Activated T-helper 2 cell treated with anti-CD3 and anti-CD28 coated beads, Interferon-gamma antibody, Interleukin-2, Interleukin-4, amounts not matched to agents 10 μg/mL and 5 μg/mL and 100 μg/mL, durations not matched to agents 14 hours and 24 hours and 36 hours (primary cell): ENCODE data around the gene RIIAD1. TPM values are rescaled to one million over a fixed set of nuclear protein-coding genes. Genes with fewer than 3 reads are reported as not detected.

ENCODE experiments used
- DNase-seq: peaks from one replicate; pipeline ENCODE4 v3.0.0; 2021; ENCODE audit warnings: low spot score
- H3K27ac Mint-ChIP-seq: one replicate; pipeline ENCODE4 v1.8.0; 2021; ENCODE audit warnings: mixed read lengths
- H3K27me3 Mint-ChIP-seq: one replicate; pipeline ENCODE4 v1.8.0; 2021; ENCODE audit warnings: low read depth, mixed read lengths
- H3K36me3 Mint-ChIP-seq: one replicate; pipeline ENCODE4 v1.8.0; 2021; ENCODE audit warnings: low read depth, mixed read lengths
- H3K4me1 Mint-ChIP-seq: one replicate; pipeline ENCODE4 v1.8.0; 2021; ENCODE audit warnings: low read depth, mixed read lengths
- H3K4me3 Mint-ChIP-seq: one replicate; pipeline ENCODE4 v1.8.0; 2021; ENCODE audit warnings: low read depth, mild to moderate bottlenecking, moderate library complexity, mixed read lengths
- H3K9me3 Mint-ChIP-seq: one replicate; pipeline ENCODE4 v1.8.0; 2021; ENCODE audit warnings: mixed read lengths
- intact Hi-C: fragments of 100-400 bp; cut with micrococcal nuclease; formaldehyde crosslinking; loops from one replicate; pipeline ENCODE4 v1.15.1; 2023
- total RNA-seq: library from RNA; stranded (reverse); gene quantifications from 2 replicates; pipeline ENCODE4 v1.2.3, GENCODE V29; 2022

The RIIAD1 gene
- total RNA-seq, 1 donor from 2014 or later = not detected

GRCh38 chr1:151703813-151704212 is 17.5 kb upstream of the RIIAD1 start:
- no peak overlapping the region for H3K4me3 Mint-ChIP-seq
- intact Hi-C loops = no loop called here

GRCh38 chr1:151704246-151704645 is 17.1 kb upstream of the RIIAD1 start:
- H3K4me1 Mint-ChIP-seq = peaks cover 3% of the 10 kb centered on the region
- H3K36me3 Mint-ChIP-seq = no peaks in the 10 kb centered on the region
- intact Hi-C loops = no loop called here
- no peaks in the 10 kb centered on the region for H3K27me3 Mint-ChIP-seq
- no peak for DNase-seq
- H3K9me3 Mint-ChIP-seq = no peaks in the 10 kb centered on the region
- no peak overlapping the region for H3K27ac Mint-ChIP-seq
- no peak overlapping the region for H3K4me3 Mint-ChIP-seq

More at GRCh38 chr1:151703813-151704212, 17.5 kb upstream of the RIIAD1 start:
- H3K36me3 Mint-ChIP-seq = no peaks in the 10 kb centered on the region
- no peak overlapping the region for H3K27ac Mint-ChIP-seq
- no peaks in the 10 kb centered on the region for H3K27me3 Mint-ChIP-seq
- H3K4me1 Mint-ChIP-seq = peaks cover 3% of the 10 kb centered on the region
- no peak for DNase-seq
- no peaks in the 10 kb centered on the region for H3K9me3 Mint-ChIP-seq

- intact Hi-C loops = no loop called here
- Mint-ChIP-seq H3K27ac (no peak overlapping the region), H3K9me3 (no peaks in the 10 kb centered on the region), H3K27me3 (no peaks in the 10 kb centered on the region), H3K36me3 (no peaks in the 10 kb centered on the region), H3K4me1 (peaks cover 3% of the 10 kb centered on the region), H3K4me3 (no peak overlapping the region)
- no peak for DNase-seq
Measured at GRCh38 chr1:151705146-151705545, 16.2 kb upstream of the RIIAD1 start.

GRCh38 chr1:151705753-151706463 is 15.4 kb upstream of the RIIAD1 start:
- Mint-ChIP-seq H3K4me3 (no peak overlapping the region), H3K4me1 (peaks cover 3% of the 10 kb centered on the region), H3K27ac (no peak overlapping the region), H3K27me3 (no peaks in the 10 kb centered on the region), H3K36me3 (no peaks in the 10 kb centered on the region), H3K9me3 (no peaks in the 10 kb centered on the region)
- no peak for DNase-seq
- intact Hi-C loops = no loop called here

DNA sequence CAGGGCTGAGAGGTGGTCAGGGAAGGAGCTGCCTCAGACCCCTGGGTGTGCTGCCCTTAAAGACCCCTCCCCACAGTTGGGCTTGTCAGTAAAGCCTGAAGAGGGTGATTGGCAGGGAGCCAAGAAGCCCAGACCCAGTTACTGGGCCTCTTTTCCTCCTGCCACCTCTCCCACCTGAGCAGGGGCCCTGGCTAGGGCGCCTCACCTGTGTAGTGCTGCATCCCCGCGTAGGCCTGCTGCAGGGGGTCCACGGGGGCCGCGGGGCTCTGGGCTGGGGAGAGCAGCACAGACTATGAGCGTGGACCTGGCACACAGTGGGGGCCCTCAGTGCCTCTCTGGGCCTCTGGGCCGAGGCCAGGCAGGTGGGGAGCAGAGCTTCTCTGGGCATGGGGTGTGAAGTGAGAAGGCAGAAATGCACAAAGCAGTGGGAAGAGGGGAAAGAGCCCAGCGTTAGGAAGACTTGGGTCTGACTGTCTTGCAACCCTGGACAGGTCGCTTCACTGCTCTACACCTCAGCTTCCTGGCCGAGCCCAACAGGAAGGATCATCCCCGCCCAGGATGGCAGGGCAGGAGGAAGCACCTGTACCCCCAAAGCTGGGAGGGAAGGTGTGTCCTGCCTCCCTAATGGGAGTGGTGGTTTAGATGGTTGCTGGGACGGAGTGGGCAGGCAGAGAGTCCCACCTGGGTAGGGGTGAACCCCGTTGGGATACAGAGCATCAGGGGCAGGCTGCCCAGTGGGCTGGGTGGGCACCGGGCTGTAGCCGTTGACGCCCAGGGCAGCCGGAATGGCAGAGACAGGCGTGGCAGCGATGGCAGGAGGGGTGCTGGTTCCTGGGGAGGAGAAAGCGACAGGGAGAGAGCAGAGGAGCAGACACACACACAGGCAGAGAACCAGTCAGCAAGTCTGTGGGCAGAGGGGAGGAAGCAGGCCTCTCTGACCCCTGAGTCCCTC is 14.6 kb upstream of the RIIAD1 start:
- DNase-seq = no peak
- intact Hi-C loops = no loop called here
- H3K4me3 Mint-ChIP-seq = no peak overlapping the region
- no peaks in the 10 kb centered on the region for H3K27me3 Mint-ChIP-seq
- H3K27ac Mint-ChIP-seq = no peak overlapping the region
- no peaks in the 10 kb centered on the region for H3K9me3 Mint-ChIP-seq
- H3K36me3 Mint-ChIP-seq = no peaks in the 10 kb centered on the region
- peaks cover 3% of the 10 kb centered on the region for H3K4me1 Mint-ChIP-seq

- Mint-ChIP-seq H3K9me3 (no peaks in the 10 kb centered on the region), H3K27ac (no peak overlapping the region), H3K4me3 (no peak overlapping the region), H3K4me1 (peaks cover 3% of the 10 kb centered on the region), H3K36me3 (no peaks in the 10 kb centered on the region), H3K27me3 (no peaks in the 10 kb centered on the region)
- no peak for DNase-seq
- intact Hi-C loops = no loop called here
Measured at GRCh38 chr1:151707541-151708065, 13.7 kb upstream of the RIIAD1 start.

DNA sequence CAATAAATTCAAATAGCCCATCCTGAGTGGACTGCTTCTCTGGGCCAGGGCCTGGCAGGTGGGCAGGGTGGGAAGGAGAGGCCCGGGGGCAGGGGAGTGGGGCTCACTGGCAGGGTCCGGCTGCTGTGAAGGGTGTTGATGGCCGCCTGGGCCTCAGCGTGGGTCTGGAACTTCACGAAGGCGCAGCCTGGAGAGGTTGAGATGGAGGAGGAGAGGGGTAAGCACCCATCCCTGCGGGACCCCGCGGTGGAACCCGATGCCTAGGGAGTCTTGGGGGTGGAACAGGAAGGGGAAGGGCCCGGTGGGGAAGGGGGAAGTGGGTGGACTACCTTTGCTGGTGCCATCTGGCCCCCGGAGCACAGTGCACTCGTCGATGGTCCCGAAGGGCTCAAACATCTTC is 12.4 kb upstream of the RIIAD1 start:
- no peaks in the 10 kb centered on the region for H3K27me3 Mint-ChIP-seq
- DNase-seq = no peak
- H3K4me1 Mint-ChIP-seq = no peaks in the 10 kb centered on the region
- H3K27ac Mint-ChIP-seq = no peak overlapping the region
- intact Hi-C loops = no loop called here
- H3K36me3 Mint-ChIP-seq = no peaks in the 10 kb centered on the region
- no peaks in the 10 kb centered on the region for H3K9me3 Mint-ChIP-seq
- no peak overlapping the region for H3K4me3 Mint-ChIP-seq

DNA sequence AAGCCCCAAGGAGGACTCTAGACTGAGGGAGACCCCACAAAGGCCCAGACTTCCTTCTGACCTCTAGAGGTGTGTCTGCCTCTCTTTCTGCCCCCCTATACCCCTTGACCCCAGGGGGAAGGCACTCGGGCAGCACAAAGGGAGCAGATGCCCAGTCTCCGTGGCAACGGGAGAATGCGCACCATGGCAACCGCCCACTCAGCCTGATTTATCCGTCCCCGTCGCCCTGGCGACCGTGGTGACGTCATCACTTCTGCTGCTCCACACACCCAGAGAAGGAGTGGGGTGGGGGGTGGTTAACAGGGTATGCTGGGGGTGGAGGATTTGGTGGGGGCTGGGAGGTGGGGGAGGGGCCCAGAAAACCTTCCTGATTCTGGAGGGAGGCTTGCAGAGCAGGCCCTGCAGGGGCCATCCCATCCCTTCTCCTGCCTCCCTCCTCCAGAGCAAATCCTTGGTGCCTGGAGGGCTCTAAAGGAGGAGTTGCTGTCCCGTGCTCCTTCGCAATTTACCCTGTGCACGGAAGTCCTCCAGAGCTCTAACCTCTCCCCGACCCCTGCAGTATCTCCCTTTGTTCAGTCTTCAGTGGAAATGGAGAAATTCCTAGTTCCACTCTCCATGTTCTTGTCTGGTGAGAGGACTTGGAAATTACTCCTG is 11.0 kb upstream of the RIIAD1 start:
- no peaks in the 10 kb centered on the region for H3K9me3 Mint-ChIP-seq
- intact Hi-C loops = no loop called here

DNA sequence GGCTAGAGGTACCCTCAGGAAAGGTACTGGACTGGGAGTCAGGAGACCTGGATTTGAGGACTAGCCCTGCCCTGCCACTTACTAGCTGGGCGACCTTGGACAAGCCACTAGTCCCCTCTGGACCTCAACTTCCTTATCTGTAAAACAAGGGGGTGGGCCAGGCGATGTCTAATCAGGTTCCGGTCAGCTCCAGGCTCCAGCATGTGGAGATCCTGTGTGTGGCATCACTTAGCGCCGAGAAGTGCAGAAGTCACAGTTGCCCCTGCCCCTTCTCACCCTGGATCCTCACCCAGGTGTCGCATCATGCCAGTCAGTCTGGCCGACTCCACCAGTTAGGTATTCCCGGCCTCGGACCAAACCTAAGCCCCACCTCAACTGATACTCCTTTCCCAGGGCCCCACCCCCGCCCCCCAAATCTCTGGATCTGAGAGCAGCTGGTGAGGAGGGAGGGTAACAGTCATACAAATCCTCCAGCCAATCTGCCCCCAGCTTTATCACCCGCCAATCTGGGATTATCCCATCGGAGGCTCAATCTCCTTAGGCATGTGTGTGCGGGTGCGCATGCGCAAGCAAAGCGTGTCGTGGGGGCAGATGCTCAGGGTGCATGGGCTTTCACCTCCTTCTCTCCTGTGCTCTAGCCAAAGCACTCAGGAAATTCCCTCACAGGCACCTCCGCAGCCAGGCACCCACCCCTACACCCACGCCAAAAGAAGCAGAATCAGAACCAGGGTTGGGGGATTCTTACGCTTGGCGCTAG is 10.1 kb upstream of the RIIAD1 start:
- Mint-ChIP-seq H3K4me1 (no peaks in the 10 kb centered on the region), H3K27ac (no peak overlapping the region), H3K36me3 (no peaks in the 10 kb centered on the region), H3K9me3 (no peaks in the 10 kb centered on the region), H3K4me3 (no peak overlapping the region), H3K27me3 (peaks cover 17% of the 10 kb centered on the region)
- no peak for DNase-seq
- intact Hi-C loops = no loop called here

More for the DNA sequence above, 11.0 kb upstream of the RIIAD1 start:
- DNase-seq = no peak
- H3K27ac Mint-ChIP-seq = no peak overlapping the region
- H3K4me3 Mint-ChIP-seq = no peak overlapping the region
- no peaks in the 10 kb centered on the region for H3K36me3 Mint-ChIP-seq
- peaks cover 8% of the 10 kb centered on the region for H3K27me3 Mint-ChIP-seq
- no peaks in the 10 kb centered on the region for H3K4me1 Mint-ChIP-seq

DNA sequence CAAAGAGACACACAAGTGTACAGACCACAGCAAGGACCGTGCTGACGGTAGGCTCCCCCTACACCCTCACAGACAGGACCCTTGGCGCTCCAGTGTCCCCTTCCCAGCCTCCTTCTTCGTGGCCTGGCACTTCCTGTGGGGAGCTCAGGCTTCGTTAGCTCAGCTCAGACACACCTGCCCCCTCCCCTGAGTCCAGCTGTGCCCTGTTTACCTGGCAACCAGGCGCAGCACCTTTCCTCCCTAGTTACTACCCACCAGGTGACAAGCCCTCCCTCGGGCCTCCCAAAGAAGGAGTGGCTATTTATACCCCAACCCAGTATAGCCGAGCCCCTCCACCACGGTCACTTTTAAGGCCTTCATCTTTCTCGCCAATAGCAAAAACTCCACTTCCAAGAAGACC is 9.4 kb upstream of the RIIAD1 start:
- no peak overlapping the region for H3K4me3 Mint-ChIP-seq
- no peaks in the 10 kb centered on the region for H3K36me3 Mint-ChIP-seq
- intact Hi-C loops = no loop called here
- no peak overlapping the region for H3K27ac Mint-ChIP-seq
- H3K9me3 Mint-ChIP-seq = no peaks in the 10 kb centered on the region
- H3K27me3 Mint-ChIP-seq = peaks cover 20% of the 10 kb centered on the region
- no peak for DNase-seq
- H3K4me1 Mint-ChIP-seq = peaks cover 2% of the 10 kb centered on the region

- no peak overlapping the region for H3K27ac Mint-ChIP-seq
- peaks cover 31% of the 10 kb centered on the region for H3K27me3 Mint-ChIP-seq
- H3K4me3 Mint-ChIP-seq = no peak overlapping the region
- DNase-seq = no peak
- peaks cover 6% of the 10 kb centered on the region for H3K4me1 Mint-ChIP-seq
- H3K36me3 Mint-ChIP-seq = no peaks in the 10 kb centered on the region
- intact Hi-C loops = no loop called here
- H3K9me3 Mint-ChIP-seq = no peaks in the 10 kb centered on the region
Measured at GRCh38 chr1:151713044-151713443, 8.3 kb upstream of the RIIAD1 start.

- H3K9me3 Mint-ChIP-seq = no peaks in the 10 kb centered on the region
- peaks cover 6% of the 10 kb centered on the region for H3K4me1 Mint-ChIP-seq
- no peak overlapping the region for H3K4me3 Mint-ChIP-seq
- no peak overlapping the region for H3K27ac Mint-ChIP-seq
- DNase-seq = no peak
- no peaks in the 10 kb centered on the region for H3K36me3 Mint-ChIP-seq
- intact Hi-C loops = no loop called here
- peaks cover 39% of the 10 kb centered on the region for H3K27me3 Mint-ChIP-seq
Measured at GRCh38 chr1:151713874-151714273, 7.4 kb upstream of the RIIAD1 start.
